ENCODE results near the gene GPRIN1. TPM values are rescaled to one million over a fixed set of nuclear protein-coding genes. Genes with fewer than 3 reads are reported as not detected.

GPRIN1 gene
- total and polyA plus RNA-seq, 2 donors (not counting 1 experiment from before 2014, with no cell fraction given), result 0.72 to 2.1 TPM

- H4K20me1 ChIP-seq (ENCODE audit: control insufficient read depth, insufficient read depth, low read length, poor library complexity, severe bottlenecking), result no peaks in the 10 kb centered on the region
- ATAC-seq (ENCODE audit: low read depth) (peak; percentile 29), DNase-seq (peak; percentile 59)
- no peak overlapping the region for H3K27ac ChIP-seq (ENCODE audit: low read length in 2 of 2)
- H3K4me1 Mint-ChIP-seq, result peaks cover 42% of the 10 kb centered on the region
- no peaks in the 10 kb centered on the region for H3K36me3 ChIP-seq (replicated peaks in 1 of 2; ENCODE audit: control extremely low read depth in 1 of 2, control insufficient read depth in 1 of 2, extremely low read depth in 1 of 2, insufficient read depth in 2 of 2, low read length in 1 of 2)
- H3K9ac ChIP-seq (ENCODE audit: low read length), result peak overlapping the region; percentile 24
- TF ChIP-seq EZH2 (IDR thresholded peaks at IDR 0.05; ENCODE audit: borderline replicate concordance, insufficient read depth, low read depth, low read length, poor library complexity, severe bottlenecking) (no peak), CTCF (IDR thresholded peaks at IDR 0.05) (no peak)
- H2AFZ ChIP-seq (ENCODE audit: insufficient read depth, low read depth, low read length, poor library complexity, severe bottlenecking), result no peak overlapping the region
- 0% methylated on average over 6 of the region's 6 CpGs for WGBS (ENCODE audit: insufficient coverage)
- peak overlapping the region; percentile 12 for H3K27ac Mint-ChIP-seq
- peaks cover 46 to 57% of the 10 kb centered on the region in 2 donors for H3K4me1 ChIP-seq (ENCODE audit: control insufficient read depth in 2 of 2, insufficient read depth in 2 of 2, low read length in 2 of 2)
- ChIA-PET CTCF (interaction anchor here (1.3 kb wide), 1 partner anchor 25 kb away, joined by 4 read pairs; no protein-coding TSS in a partner anchor), POLR2A (no interaction called here)
- peak overlapping the region; percentile 70 for H3K4me2 ChIP-seq (replicated peaks; ENCODE audit: low read depth, low read length, poor library complexity, severe bottlenecking)
- peaks cover 0 to 22% (median 0%) of the 10 kb centered on the region in 3 donors for H3K9me3 ChIP-seq (ENCODE audit: control extremely low read depth in 1 of 3, control insufficient read depth in 2 of 3, insufficient read depth in 1 of 3, low read length in 2 of 3)
- H3K79me2 ChIP-seq (ENCODE audit: control insufficient read depth, insufficient read depth, low read length), result no peaks in the 10 kb centered on the region
- H3K4me3 Mint-ChIP-seq, result peak overlapping the region; percentile 69
- H3K27me3 ChIP-seq (replicated peaks in 1 of 4; ENCODE audit: control extremely low read depth in 1 of 4, control insufficient read depth in 3 of 4, insufficient read depth in 4 of 4, low read length in 3 of 4), result peaks cover 0 to 47% (median 18%) of the 10 kb centered on the region in 4 experiments
- no peaks in the 10 kb centered on the region for H3K9me3 Mint-ChIP-seq (ENCODE audit: insufficient read depth)
- peak overlapping the region in 1 of 5 experiments; percentile 35 for H3K4me3 ChIP-seq (ENCODE audit: control extremely low read depth in 1 of 5, extremely low read depth in 1 of 5, insufficient read depth in 1 of 5, low read depth in 2 of 5, low read length in 4 of 5)
- intact Hi-C loops (cut with micrococcal nuclease), result loop anchor here (5.0 kb wide), 1 partner anchor 91 kb away; no protein-coding TSS in a partner anchor
- H3K27me3 Mint-ChIP-seq, result peaks cover 19% of the 10 kb centered on the region
Measured at GRCh38 chr5:176633598-176633997, 23.6 kb upstream of the GPRIN1 start.

GRCh38 chr5:176632745-176633144 lies 22.8 kb upstream of the GPRIN1 start:
- H3K27ac ChIP-seq (ENCODE audit: low read length in 2 of 2), result no peak overlapping the region
- no peak overlapping the region for H2AFZ ChIP-seq (ENCODE audit: insufficient read depth, low read depth, low read length, poor library complexity, severe bottlenecking)
- H3K36me3 ChIP-seq (replicated peaks in 1 of 2; ENCODE audit: control extremely low read depth in 1 of 2, control insufficient read depth in 1 of 2, extremely low read depth in 1 of 2, insufficient read depth in 2 of 2, low read length in 1 of 2), result no peaks in the 10 kb centered on the region
- no peak overlapping the region for H3K4me2 ChIP-seq (replicated peaks; ENCODE audit: low read depth, low read length, poor library complexity, severe bottlenecking)
- peaks cover 22% of the 10 kb centered on the region for H3K27me3 Mint-ChIP-seq
- no peak overlapping the region for H3K4me3 ChIP-seq (ENCODE audit: control extremely low read depth in 1 of 5, extremely low read depth in 1 of 5, insufficient read depth in 1 of 5, low read depth in 2 of 5, low read length in 4 of 5)
- H3K27me3 ChIP-seq (replicated peaks in 1 of 4; ENCODE audit: control extremely low read depth in 1 of 4, control insufficient read depth in 3 of 4, insufficient read depth in 4 of 4, low read length in 3 of 4), result peaks cover 0 to 47% (median 20%) of the 10 kb centered on the region in 4 experiments
- H3K79me2 ChIP-seq (ENCODE audit: control insufficient read depth, insufficient read depth, low read length), result no peaks in the 10 kb centered on the region
- H3K27ac Mint-ChIP-seq, result no peak overlapping the region
- ChIA-PET POLR2A (no interaction called here), CTCF (interaction anchor here (0.7 to 1.3 kb wide), 2 partner anchors 26 to 440 kb away, joined by 3 to 4 read pairs; no protein-coding TSS in a partner anchor)
- H3K4me1 Mint-ChIP-seq, result peaks cover 49% of the 10 kb centered on the region
- H3K9me3 Mint-ChIP-seq (ENCODE audit: insufficient read depth), result no peaks in the 10 kb centered on the region
- peaks cover 0 to 22% (median 0%) of the 10 kb centered on the region in 3 donors for H3K9me3 ChIP-seq (ENCODE audit: control extremely low read depth in 1 of 3, control insufficient read depth in 2 of 3, insufficient read depth in 1 of 3, low read length in 2 of 3)
- H4K20me1 ChIP-seq (ENCODE audit: control insufficient read depth, insufficient read depth, low read length, poor library complexity, severe bottlenecking), result no peaks in the 10 kb centered on the region
- WGBS (ENCODE audit: insufficient coverage), result 94% methylated on average over 2 of the region's 2 CpGs
- no peak overlapping the region for H3K4me3 Mint-ChIP-seq
- no peak overlapping the region for H3K9ac ChIP-seq (ENCODE audit: low read length)
- ATAC-seq (ENCODE audit: low read depth) (no peak), DNase-seq (no peak)
- H3K4me1 ChIP-seq (ENCODE audit: control insufficient read depth in 2 of 2, insufficient read depth in 2 of 2, low read length in 2 of 2), result peaks cover 48 to 59% of the 10 kb centered on the region in 2 donors
- intact Hi-C loops (cut with micrococcal nuclease), result loop anchor here (5.0 kb wide), 1 partner anchor 90 kb away; no protein-coding TSS in a partner anchor
- TF ChIP-seq EZH2 (IDR thresholded peaks at IDR 0.05; ENCODE audit: borderline replicate concordance, insufficient read depth, low read depth, low read length, poor library complexity, severe bottlenecking) (no peak), CTCF (IDR thresholded peaks at IDR 0.05) (no peak)

Data from B cell (primary cell).